Sigmoid colon (tissue), 7 donors: ENCODE measurements around the gene FPR1. TPM values are rescaled to one million over a fixed set of nuclear protein-coding genes. Genes with fewer than 3 reads are reported as not detected.
"Not testable (repeated sequence)": the region's sequence is repeated elsewhere in the genome, so short reads cannot be mapped to it uniquely, and the experiment has no call there.

Experiments
- DNase-seq: peaks from one replicate; pipeline ENCODE4 v3.0.0-alpha.2; 2019
- H3K27ac ChIP-seq, 4 donors: fragments of 200-600 bp; sonication (generic); one replicate each; pipeline ENCODE4 v1.5.1; 2016 to 2019; ENCODE audit warnings: mild to moderate bottlenecking in 1 of 4
- H3K27me3 ChIP-seq, 3 donors: fragments of 200-600 bp; sonication (generic); one replicate each; pipeline ENCODE4 v1.5.1; 2019; ENCODE audit warnings: mild to moderate bottlenecking in 1 of 3
- H3K36me3 ChIP-seq, 4 donors: fragments of 200-600 bp; sonication (generic); one replicate each; pipeline ENCODE4 v1.5.1; 2016 to 2019
- H3K4me1 ChIP-seq, 4 donors: fragments of 200-600 bp; sonication (generic); one replicate each; pipeline ENCODE4 v1.5.1; 2017 to 2019
- H3K4me3 ChIP-seq, 4 donors: fragments of 200-600 bp; sonication (generic); one replicate each; pipeline ENCODE4 v1.5.1; 2017 to 2019; ENCODE audit warnings: mild to moderate bottlenecking in 2 of 4, moderate library complexity in 1 of 4
- H3K9me3 ChIP-seq, 4 donors: fragments of 200-600 bp in 3 of 4; sonication (generic) in 3 of 4; one replicate each; pipeline versions ENCODE4 v1.5.1 to v1.6.1; 2013 to 2019
- CTCF ChIP-seq, 4 experiments: fragments of 450-650 bp in 3 of 4; fragments of 200-600 bp in 1 of 4; IDR thresholded peaks; one replicate each; pipeline ENCODE4 v1.5.1; 2016 to 2019; ENCODE audit warnings: antibody characterized with exemption in 4 of 4, mild to moderate bottlenecking in 3 of 4, moderate library complexity in 2 of 4
- EP300 ChIP-seq, 4 donors: sonication (generic); formaldehyde crosslinking; IDR thresholded peaks; one replicate each; pipeline ENCODE4 v1.6.1; 2017; ENCODE audit warnings: antibody characterized with exemption in 4 of 4
- POLR2A ChIP-seq, 2 donors: fragments of 450-650 bp; IDR thresholded peaks; one replicate each; pipeline ENCODE4 v1.6.1; 2016; ENCODE audit warnings: antibody characterized with exemption in 2 of 2, mild to moderate bottlenecking in 2 of 2, moderate library complexity in 2 of 2
- POLR2AphosphoS5 ChIP-seq, 4 donors: sonication (generic); formaldehyde crosslinking; IDR thresholded peaks; one replicate each; pipeline ENCODE4 v1.6.1; 2017; ENCODE audit warnings: antibody characterized with exemption in 4 of 4
- WGBS, 2 donors: extraction: QIAGEN DNeasy Blood & Tissue Kit; methylation state at CpG; one replicate each; pipeline ENCODE4 v1.1.7; 2013; 5-methylcytosine and 5-hydroxymethylcytosine counted together
- intact Hi-C: fragments of 100-400 bp; cut with DNase I; formaldehyde crosslinking; loops from one replicate; pipeline ENCODE4 v1.15.1; 2023
- polyA plus RNA-seq, 3 donors: library from polyadenylated mRNA; stranded (reverse); fragments of 200-250 nt; gene quantifications; one replicate each; pipeline ENCODE4 v1.2.3, GENCODE V29; 2013
- total RNA-seq, 4 donors: library from RNA; depleted of rRNA; stranded (reverse); fragments of >200 nt; gene quantifications; one replicate each; pipeline ENCODE4 v1.1.0, GENCODE V29; 2016
- donor health status: healthy with polysubstance abuse.
- donor health status: Bipolar disorder and iron deficiency.
- donor health status: healthy.

The FPR1 gene
- total and polyA plus RNA-seq, 7 donors = 1.2 to 15.9 (median 5.0) TPM

DNA sequence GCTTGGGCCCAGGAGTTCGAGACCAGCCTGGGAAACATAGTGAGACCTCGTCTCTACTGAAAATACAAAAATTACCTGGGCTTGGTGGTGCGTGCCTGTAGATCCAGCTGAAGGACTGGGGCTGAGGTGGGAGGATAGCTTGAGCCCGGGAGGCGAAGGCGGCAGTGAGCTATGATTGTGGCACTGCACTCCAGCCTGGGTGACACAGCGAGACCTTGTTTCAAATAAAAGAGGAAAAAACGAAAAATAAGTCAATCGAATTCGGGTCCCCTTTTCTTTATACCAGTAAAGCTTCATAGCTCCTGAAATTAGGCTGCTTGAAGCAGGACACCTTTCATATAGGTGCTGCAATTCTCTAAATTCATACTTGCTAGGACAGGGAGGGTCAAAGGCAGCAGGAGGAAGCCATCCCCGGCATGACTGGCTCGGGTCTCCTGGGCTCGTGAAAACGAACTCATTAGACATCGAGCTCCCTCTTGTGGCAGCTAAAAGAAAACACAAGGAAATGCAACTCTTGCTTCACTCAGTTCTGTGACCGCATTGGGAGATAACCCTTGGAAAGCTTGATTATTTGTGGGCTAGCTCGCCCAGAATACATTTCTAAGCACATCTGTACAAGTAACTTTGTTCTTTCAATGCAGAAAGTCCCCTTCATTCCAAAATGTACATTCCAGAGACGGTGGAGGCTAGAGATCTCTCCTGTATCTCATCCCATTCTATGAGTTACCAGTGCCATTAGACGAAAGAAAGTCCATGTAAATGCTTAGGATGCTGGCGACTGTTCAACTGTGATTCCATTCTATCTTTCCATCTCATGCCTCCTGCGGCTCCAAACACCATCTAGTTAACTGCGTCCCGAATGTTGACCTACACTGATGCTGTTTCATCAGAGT lies 26.1 kb upstream of the FPR1 start:
- TF ChIP-seq POLR2A (IDR thresholded peaks at IDR 0.05) (no peak), CTCF (IDR thresholded peaks at IDR 0.05) (peak; percentile 24 to 68 (median 58)), EP300 (IDR thresholded peaks at IDR 0.05) (no peak), POLR2AphosphoS5 (IDR thresholded peaks at IDR 0.05) (no peak)
- no peak overlapping the region for H3K27ac ChIP-seq
- peak; percentile 87 for DNase-seq
- peaks cover 0 to 11% (median 5%) of the 10 kb centered on the region in 3 donors for H3K27me3 ChIP-seq
- H3K9me3 ChIP-seq = no peaks in the 10 kb centered on the region
- no peak overlapping the region for H3K4me3 ChIP-seq
- H3K4me1 ChIP-seq = no peaks in the 10 kb centered on the region
- 32 to 37% methylated on average over 23 of the region's 23 CpGs for WGBS, 2 donors
- intact Hi-C loops = loop anchor here (2.0 kb wide), 1 partner anchor 305 kb away; no protein-coding TSS in a partner anchor
- H3K36me3 ChIP-seq = no peaks in the 10 kb centered on the region

GRCh38 chr19:51776561-51776960 lies 24.9 kb upstream of the FPR1 start:
- intact Hi-C loops, H3K4me3 ChIP-seq, H3K27ac ChIP-seq, H3K4me1 ChIP-seq, H3K9me3 ChIP-seq, DNase-seq, H3K36me3 ChIP-seq: not testable (repeated sequence)
- H3K27me3 ChIP-seq = peaks cover 0 to 11% (median 5%) of the 10 kb centered on the region in 3 donors
- WGBS, 2 donors = 96 to 97% methylated on average over 1 of the region's 1 CpG

DNA sequence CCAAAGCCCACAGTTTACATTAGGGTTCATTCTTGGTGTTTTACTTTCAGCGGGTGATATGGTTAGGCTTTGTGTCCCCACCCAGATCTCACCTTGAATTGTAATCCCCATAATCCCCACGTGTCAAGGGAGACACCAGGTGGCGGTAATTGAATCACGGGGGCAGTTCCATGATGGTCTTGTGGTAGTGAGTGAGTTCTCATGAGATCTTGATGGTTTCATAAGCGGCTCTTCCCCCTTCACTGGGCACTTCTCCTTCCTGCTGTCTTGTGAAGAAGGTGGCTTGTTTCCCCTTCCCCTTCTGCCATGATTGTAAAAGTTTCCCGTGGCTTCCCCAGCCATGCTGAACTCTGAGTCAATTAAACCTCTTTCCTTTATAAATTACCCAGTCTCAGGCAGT lies 21.3 kb upstream of the FPR1 start:
- intact Hi-C loops = no loop called here
- 58 to 68% methylated on average over 6 of the region's 6 CpGs for WGBS, 2 donors
- no peaks in the 10 kb centered on the region for H3K27me3 ChIP-seq
- DNase-seq = no peak
- H3K27ac ChIP-seq = no peak overlapping the region
- no peak for TF ChIP-seq EP300 (IDR thresholded peaks at IDR 0.05)
- no peak for TF ChIP-seq CTCF (IDR thresholded peaks at IDR 0.05)
- no peaks in the 10 kb centered on the region for H3K4me1 ChIP-seq
- no peaks in the 10 kb centered on the region for H3K36me3 ChIP-seq
- H3K9me3 ChIP-seq = no peaks in the 10 kb centered on the region
- H3K4me3 ChIP-seq = no peak overlapping the region

DNA sequence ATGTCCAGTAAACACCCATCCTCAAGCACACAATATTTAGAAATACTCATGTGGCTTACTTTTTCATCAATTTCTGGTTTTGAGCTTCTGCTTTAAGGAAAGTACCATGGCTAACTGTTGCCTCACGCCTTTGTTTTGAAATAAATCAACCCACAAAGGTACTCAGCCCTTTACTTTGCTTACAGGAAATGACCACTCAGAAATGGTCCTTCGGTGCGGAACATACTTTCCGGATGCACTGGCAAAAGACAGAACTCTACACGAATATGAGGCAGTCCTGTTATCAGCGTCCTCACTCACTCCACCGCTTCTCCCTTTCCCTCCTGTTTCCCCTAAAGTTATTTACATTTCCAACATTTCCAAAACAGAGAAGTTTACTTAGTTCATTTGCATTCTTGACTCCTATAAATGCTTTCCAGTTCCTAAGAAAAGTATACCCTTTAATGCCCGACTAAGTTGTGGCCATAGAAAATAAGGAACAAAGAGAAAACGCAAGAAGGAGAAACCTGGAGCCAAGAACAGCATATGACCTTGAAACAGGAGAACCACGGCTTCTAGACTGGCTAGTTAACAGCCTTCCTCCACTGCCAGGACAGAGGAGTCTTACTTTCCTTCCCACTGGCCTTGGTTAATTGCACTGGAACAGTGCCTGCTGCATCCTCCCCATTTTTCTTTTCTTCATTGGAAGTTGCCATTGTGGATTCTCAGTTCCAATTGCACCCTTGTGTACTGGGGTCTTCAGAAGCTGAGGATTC lies 19.9 kb upstream of the FPR1 start:
- no peak overlapping the region for H3K4me3 ChIP-seq
- no peaks in the 10 kb centered on the region for H3K9me3 ChIP-seq
- no peak for TF ChIP-seq CTCF (IDR thresholded peaks at IDR 0.05)
- TF ChIP-seq EP300 (IDR thresholded peaks at IDR 0.05) = peak in 1 of 4 donors; percentile 4
- no peak for TF ChIP-seq POLR2A (IDR thresholded peaks at IDR 0.05)
- TF ChIP-seq POLR2AphosphoS5 (IDR thresholded peaks at IDR 0.05) = no peak
- intact Hi-C loops = no loop called here
- no peaks in the 10 kb centered on the region for H3K4me1 ChIP-seq
- no peak for DNase-seq
- no peaks in the 10 kb centered on the region for H3K27me3 ChIP-seq
- no peak overlapping the region for H3K27ac ChIP-seq
- no peaks in the 10 kb centered on the region for H3K36me3 ChIP-seq
- WGBS, 2 donors = 26 to 55% methylated on average over 10 of the region's 10 CpGs

- TF ChIP-seq CTCF (IDR thresholded peaks at IDR 0.05) (no peak), POLR2AphosphoS5 (IDR thresholded peaks at IDR 0.05) (no peak), POLR2A (IDR thresholded peaks at IDR 0.05) (no peak), EP300 (IDR thresholded peaks at IDR 0.05) (no peak)
- 68 to 76% methylated on average over 5 of the region's 5 CpGs for WGBS, 2 donors
- no peaks in the 10 kb centered on the region for H3K9me3 ChIP-seq
- intact Hi-C loops = no loop called here
- no peak overlapping the region for H3K4me3 ChIP-seq
- H3K36me3 ChIP-seq = no peaks in the 10 kb centered on the region
- no peaks in the 10 kb centered on the region for H3K4me1 ChIP-seq
- H3K27me3 ChIP-seq = peaks cover 0 to 4% (median 0%) of the 10 kb centered on the region in 3 donors
- no peak for DNase-seq
- H3K27ac ChIP-seq = no peak overlapping the region
Measured at GRCh38 chr19:51766461-51766860, 14.8 kb upstream of the FPR1 start.
